Fibroblast of lung (primary cell): Measurements from ENCODE around the gene PAM.

Experiments used
- CTCF ChIP-seq, 2 donors: IDR thresholded peaks in 1 of 2; conservative IDR thresholded peaks in 1 of 2; 1 replicate in 1 of 2; 2 replicates in 1 of 2; pipeline ENCODE4 v1.5.1; 2011 to 2012; ENCODE audit warnings: low read length in 2 of 2, control low read depth in 1 of 2, inconsistent platforms in 1 of 2, low read depth in 1 of 2, mild to moderate bottlenecking in 1 of 2
- EZH2 ChIP-seq: IDR thresholded peaks from 2 replicates; pipeline ENCODE4 v1.5.1; 2012; ENCODE audit warnings: low read length, control low read depth, mild to moderate bottlenecking; ENCODE audit errors: missing control alignments

DNA sequence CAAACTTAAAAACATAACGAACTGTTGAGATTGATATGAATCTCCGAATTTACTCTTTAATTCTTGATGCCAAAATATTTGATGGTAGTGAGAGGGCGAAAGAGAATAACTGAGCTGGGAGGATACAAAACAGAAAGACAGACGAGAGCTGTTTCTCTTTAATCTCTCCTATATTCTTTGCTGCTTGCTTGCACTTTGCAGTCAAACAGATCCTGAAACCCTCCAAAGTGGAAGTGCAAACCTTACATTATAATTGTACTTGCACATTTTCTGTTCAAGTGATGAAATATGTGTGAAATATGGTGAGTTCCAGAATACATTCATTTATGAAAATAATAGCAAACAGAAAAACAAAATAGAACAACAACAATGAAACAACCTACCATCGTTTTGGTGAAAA, 63.8 kb downstream of the PAM start:
- no peak for TF ChIP-seq CTCF (conservative IDR thresholded peaks at IDR 0.05 in 1 of 2, IDR thresholded peaks at IDR 0.05 in 1 of 2; ENCODE audit: low read depth in 1 of 2, low read length in 2 of 2)
- no peak for TF ChIP-seq EZH2
